Brain microvascular endothelial cell (primary cell): ENCODE measurements around the gene ACTG2.

ENCODE experiments used
- DNase-seq: peaks from one replicate; pipeline ENCODE4 v3.0.0-alpha.2; 2020
- H3K27ac ChIP-seq: fragments of 250-450 bp; sonication (Bioruptor Pico); 2 replicates; pipeline ENCODE4 v1.5.1; 2020; ENCODE audit warnings: mild to moderate bottlenecking, moderate library complexity
- H3K27me3 ChIP-seq: fragments of 250-450 bp; sonication (Bioruptor Pico); replicated peaks from 2 replicates; pipeline ENCODE4 v1.5.1; 2020; ENCODE audit warnings: mild to moderate bottlenecking
- H3K36me3 ChIP-seq: fragments of 250-450 bp; sonication (Bioruptor Pico); replicated peaks from 2 replicates; pipeline ENCODE4 v1.5.1; 2020; ENCODE audit warnings: mild to moderate bottlenecking
- H3K4me3 ChIP-seq: 2 replicates; pipeline ENCODE4 v1.5.1; 2011; ENCODE audit warnings: low read depth, mild to moderate bottlenecking, control low read depth, low read length, moderate library complexity
- in situ Hi-C: cut with HindIII; loops from 2 replicates; pipeline ENCODE4 v1.10.0; 2017; ENCODE audit warnings: low sequenced_read_pairs, low pct_ligation_motif_present
- TF ChIP-seq, protein P1 (sequence below): IDR thresholded peaks from 2 replicates; pipeline ENCODE4 v1.5.1; 2011; ENCODE audit warnings: low read depth, mild to moderate bottlenecking, moderate library complexity, low read length, control low read depth, inconsistent platforms; ENCODE audit errors: missing control alignments

ACTG2 gene

DNA sequence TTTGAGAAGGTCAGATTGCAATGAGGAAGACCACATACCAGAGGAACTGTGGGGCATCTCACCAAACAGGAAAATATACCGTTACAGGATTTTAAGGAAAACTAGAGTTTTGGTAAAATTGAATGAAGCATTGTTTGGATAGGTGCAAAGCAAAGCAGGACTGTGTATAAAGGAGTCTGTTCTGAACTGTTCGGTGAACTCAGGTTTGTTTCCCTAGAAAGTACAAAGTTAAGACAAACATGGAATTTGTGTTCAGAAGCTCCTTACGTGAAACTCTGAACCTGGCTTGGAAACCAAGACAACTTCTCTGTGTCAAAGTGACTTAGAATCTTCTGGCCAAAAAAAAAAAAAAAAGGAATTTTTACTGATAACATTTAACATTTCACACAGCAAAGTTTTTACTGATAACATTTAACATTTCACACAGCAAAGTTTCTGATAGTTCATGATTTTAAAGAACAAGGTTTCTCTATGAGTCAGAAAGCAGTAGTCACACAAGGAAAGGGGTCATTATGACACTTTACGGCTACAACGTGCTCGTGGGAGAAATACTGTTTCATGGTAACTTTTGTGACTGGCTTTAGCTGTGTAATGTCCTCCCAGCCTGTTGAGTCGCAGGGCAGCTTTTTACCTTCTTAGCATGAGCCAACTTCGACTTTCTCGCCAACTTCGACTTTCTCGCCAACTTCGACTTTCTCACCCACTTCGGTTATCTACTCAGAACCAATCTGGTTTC lies 70.7 kb downstream of the ACTG2 start:
- no peak for DNase-seq
- TF ChIP-seq, protein P1, sequence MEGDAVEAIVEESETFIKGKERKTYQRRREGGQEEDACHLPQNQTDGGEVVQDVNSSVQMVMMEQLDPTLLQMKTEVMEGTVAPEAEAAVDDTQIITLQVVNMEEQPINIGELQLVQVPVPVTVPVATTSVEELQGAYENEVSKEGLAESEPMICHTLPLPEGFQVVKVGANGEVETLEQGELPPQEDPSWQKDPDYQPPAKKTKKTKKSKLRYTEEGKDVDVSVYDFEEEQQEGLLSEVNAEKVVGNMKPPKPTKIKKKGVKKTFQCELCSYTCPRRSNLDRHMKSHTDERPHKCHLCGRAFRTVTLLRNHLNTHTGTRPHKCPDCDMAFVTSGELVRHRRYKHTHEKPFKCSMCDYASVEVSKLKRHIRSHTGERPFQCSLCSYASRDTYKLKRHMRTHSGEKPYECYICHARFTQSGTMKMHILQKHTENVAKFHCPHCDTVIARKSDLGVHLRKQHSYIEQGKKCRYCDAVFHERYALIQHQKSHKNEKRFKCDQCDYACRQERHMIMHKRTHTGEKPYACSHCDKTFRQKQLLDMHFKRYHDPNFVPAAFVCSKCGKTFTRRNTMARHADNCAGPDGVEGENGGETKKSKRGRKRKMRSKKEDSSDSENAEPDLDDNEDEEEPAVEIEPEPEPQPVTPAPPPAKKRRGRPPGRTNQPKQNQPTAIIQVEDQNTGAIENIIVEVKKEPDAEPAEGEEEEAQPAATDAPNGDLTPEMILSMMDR, result no peak

DNA sequence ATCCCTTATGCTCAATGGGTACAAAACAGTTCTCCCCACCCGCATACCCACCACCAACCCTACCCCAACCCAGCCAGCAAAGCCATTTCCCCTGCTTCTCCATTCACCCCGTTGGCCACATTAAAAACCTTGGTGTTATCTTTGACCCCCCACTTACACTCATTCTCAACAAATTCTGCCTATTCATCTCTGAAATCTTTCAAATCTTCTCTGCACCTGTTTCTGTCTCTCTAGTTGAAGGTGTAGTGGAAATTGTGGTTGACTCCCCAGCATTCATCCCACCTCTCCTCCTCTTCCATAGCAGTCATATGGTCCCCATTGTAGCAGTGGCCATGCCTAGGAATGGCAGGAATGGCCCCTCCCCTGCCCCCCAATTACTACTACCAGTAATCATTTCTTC lies 71.4 kb downstream of the ACTG2 start:
- Histone ChIP-seq H3K36me3 (peaks cover 9% of the 10 kb centered on the region), H3K4me3 (no peak overlapping the region), H3K27ac (no peak overlapping the region), H3K27me3 (no peaks in the 10 kb centered on the region)
- DNase-seq, result no peak
- TF ChIP-seq, protein P1, result no peak
- in situ Hi-C loops, result no loop called here

More for the DNA sequence above, 70.7 kb downstream of the ACTG2 start:
- in situ Hi-C loops, result no loop called here
- Histone ChIP-seq H3K36me3 (peaks cover 15% of the 10 kb centered on the region), H3K4me3 (no peak overlapping the region), H3K27ac (no peak overlapping the region), H3K27me3 (no peaks in the 10 kb centered on the region)

DNA sequence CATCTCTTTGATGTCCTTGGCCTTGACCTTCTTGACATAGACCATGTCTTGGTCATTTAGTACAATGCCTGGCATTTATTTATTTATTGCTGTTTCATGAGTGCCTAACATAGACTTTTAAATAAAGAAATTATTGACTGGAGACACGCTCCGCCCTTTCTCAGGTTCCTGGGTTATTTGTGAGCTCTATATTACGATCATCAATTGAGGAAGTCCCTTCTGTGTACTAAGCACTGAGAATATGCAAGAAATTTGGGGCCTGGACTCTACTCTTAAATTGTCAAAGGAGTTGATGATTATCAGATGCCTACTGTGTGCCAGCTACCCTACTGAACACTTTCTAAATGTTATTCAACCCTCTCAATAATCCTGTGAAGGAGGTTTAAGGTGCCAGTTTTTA lies 72.2 kb downstream of the ACTG2 start:
- in situ Hi-C loops, result no loop called here
- Histone ChIP-seq H3K36me3 (peaks cover 2% of the 10 kb centered on the region), H3K27ac (no peak overlapping the region), H3K27me3 (no peaks in the 10 kb centered on the region), H3K4me3 (no peak overlapping the region)
- TF ChIP-seq, protein P1, result no peak
- DNase-seq, result no peak

DNA sequence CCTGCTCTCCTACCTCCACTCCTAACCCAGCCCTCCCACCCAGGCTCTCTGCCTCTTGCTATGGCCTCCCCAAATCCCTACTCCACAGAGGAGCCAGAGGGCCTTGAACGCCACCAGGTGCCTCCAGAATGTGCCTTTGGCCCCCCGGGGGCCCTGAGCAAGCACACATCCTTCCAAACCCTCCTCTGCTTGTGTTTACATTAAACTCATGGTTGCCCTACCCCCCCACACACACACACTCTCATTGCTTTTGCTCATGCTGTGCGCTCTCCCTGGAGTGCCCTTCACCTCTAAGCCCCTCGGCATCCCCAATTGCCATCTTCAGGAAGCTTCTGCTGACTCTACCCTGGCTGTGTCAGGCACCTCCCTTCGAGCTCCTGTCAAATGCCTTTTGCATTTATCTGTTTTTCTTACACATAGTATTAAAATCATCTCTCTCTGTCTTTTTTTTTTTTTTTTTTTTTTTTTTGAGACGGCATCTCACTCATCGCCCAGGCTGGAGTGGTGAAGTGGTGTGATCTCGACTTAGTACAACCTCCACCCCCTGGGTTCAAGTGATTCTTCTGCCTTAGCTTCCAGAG lies 75.6 kb downstream of the ACTG2 start:
- Histone ChIP-seq H3K27ac (no peak overlapping the region), H3K4me3 (no peak overlapping the region), H3K36me3 (no peaks in the 10 kb centered on the region), H3K27me3 (no peaks in the 10 kb centered on the region)
- TF ChIP-seq, protein P1, result no peak
- in situ Hi-C loops, result no loop called here
- no peak for DNase-seq

- H3K27ac ChIP-seq, result no peak overlapping the region
- no peaks in the 10 kb centered on the region for H3K36me3 ChIP-seq
- TF ChIP-seq, protein P1, result no peak
Measured at GRCh38 chr2:73969356-73969755, 76.5 kb downstream of the ACTG2 start.

More at GRCh38 chr2:73969356-73969755, 76.5 kb downstream of the ACTG2 start:
- in situ Hi-C loops, result no loop called here
- Histone ChIP-seq H3K4me3 (no peak overlapping the region), H3K27me3 (no peaks in the 10 kb centered on the region)
- no peak for DNase-seq
